ENCODE measurements around the gene GALNT18. TPM values are rescaled to one million over a fixed set of nuclear protein-coding genes. Genes with fewer than 3 reads are reported as not detected.

The GALNT18 gene
- total and polyA plus RNA-seq, 2 donors (not counting 3 experiments of a cell fraction or from before 2014, with no cell fraction given) = 0.17 to 0.18 TPM

GRCh38 chr11:11450744-11451362, 171.0 kb downstream of the GALNT18 start:
- no peaks in the 10 kb centered on the region for H3K79me2 ChIP-seq (ENCODE audit: control insufficient read depth, insufficient read depth, low read length)
- DNase-seq (ENCODE audit: low read depth, low spot score) = no peak
- CTCF ChIA-PET = no interaction called here
- no peak for TF ChIP-seq JUN (IDR thresholded peaks at IDR 0.05; ENCODE audit: borderline replicate concordance, insufficient read depth, insufficient read length, low read depth)
- no peak for TF ChIP-seq GATA2 (IDR thresholded peaks at IDR 0.05; ENCODE audit: insufficient read depth, insufficient read length, low read depth, low read length)
- no peak for TF ChIP-seq FOS (IDR thresholded peaks at IDR 0.05; ENCODE audit: borderline replicate concordance, insufficient read depth, low read length)
- TF ChIP-seq, protein P1, sequence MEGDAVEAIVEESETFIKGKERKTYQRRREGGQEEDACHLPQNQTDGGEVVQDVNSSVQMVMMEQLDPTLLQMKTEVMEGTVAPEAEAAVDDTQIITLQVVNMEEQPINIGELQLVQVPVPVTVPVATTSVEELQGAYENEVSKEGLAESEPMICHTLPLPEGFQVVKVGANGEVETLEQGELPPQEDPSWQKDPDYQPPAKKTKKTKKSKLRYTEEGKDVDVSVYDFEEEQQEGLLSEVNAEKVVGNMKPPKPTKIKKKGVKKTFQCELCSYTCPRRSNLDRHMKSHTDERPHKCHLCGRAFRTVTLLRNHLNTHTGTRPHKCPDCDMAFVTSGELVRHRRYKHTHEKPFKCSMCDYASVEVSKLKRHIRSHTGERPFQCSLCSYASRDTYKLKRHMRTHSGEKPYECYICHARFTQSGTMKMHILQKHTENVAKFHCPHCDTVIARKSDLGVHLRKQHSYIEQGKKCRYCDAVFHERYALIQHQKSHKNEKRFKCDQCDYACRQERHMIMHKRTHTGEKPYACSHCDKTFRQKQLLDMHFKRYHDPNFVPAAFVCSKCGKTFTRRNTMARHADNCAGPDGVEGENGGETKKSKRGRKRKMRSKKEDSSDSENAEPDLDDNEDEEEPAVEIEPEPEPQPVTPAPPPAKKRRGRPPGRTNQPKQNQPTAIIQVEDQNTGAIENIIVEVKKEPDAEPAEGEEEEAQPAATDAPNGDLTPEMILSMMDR (IDR thresholded peaks at IDR 0.05; ENCODE audit: extremely low read depth in 1 of 2, insufficient read depth in 1 of 2, low read depth in 1 of 2, low read length in 2 of 2) = no peak
- H3K4me1 ChIP-seq (ENCODE audit: control insufficient read depth, extremely low read depth, insufficient read depth, low read length) = no peaks in the 10 kb centered on the region
- intact Hi-C loops (cut with micrococcal nuclease) (no loop called here), dilution Hi-C loops (cut with MboI; ENCODE audit: extremely low pct_ligation_motif_present, low sequenced_read_pairs) (no loop called here)
- no peaks in the 10 kb centered on the region for H3K27me3 ChIP-seq (ENCODE audit: control insufficient read depth in 2 of 2, insufficient read depth in 2 of 2, low read length in 2 of 2)
- no TSS peak for BruUV-seq (replicated peaks)
- no peaks in the 10 kb centered on the region for H4K20me1 ChIP-seq (replicated peaks; ENCODE audit: control insufficient read depth, extremely low read depth, insufficient read depth, low read length)
- no peaks in the 10 kb centered on the region for H3K9me1 ChIP-seq (replicated peaks; ENCODE audit: control insufficient read depth, extremely low read depth, insufficient read depth, low read length)
- H3K36me3 ChIP-seq (ENCODE audit: control insufficient read depth in 2 of 2, extremely low read depth in 1 of 2, insufficient read depth in 2 of 2, low read length in 2 of 2) = no peaks in the 10 kb centered on the region
- H3K9me3 ChIP-seq (replicated peaks; ENCODE audit: control insufficient read depth, insufficient read depth, low read length) = no peaks in the 10 kb centered on the region
- POLR2A ChIA-PET = no interaction called here
- no peak overlapping the region for H3K4me2 ChIP-seq (ENCODE audit: insufficient read depth, low read length)
- H3K9ac ChIP-seq (replicated peaks; ENCODE audit: extremely low read depth, insufficient read depth, low read length) = no peak overlapping the region
- FAIRE-seq = no peak
- no peak overlapping the region for H3K27ac ChIP-seq (ENCODE audit: insufficient read depth, low read depth, low read length)
- no peak overlapping the region for H3K4me3 ChIP-seq (replicated peaks in 1 of 3; ENCODE audit: insufficient read depth in 1 of 3, low read depth in 1 of 3, low read length in 3 of 3)
- H2AFZ ChIP-seq (ENCODE audit: low read depth, low read length) = no peak overlapping the region

GRCh38 chr11:11449327-11449726, 172.5 kb downstream of the GALNT18 start:
- no TSS peak for BruUV-seq (replicated peaks)
- Histone ChIP-seq H2AFZ (ENCODE audit: low read depth, low read length) (no peak overlapping the region), H3K9me3 (replicated peaks; ENCODE audit: control insufficient read depth, insufficient read depth, low read length) (no peaks in the 10 kb centered on the region), H3K4me1 (ENCODE audit: control insufficient read depth, extremely low read depth, insufficient read depth, low read length) (no peaks in the 10 kb centered on the region), H3K9me1 (replicated peaks; ENCODE audit: control insufficient read depth, extremely low read depth, insufficient read depth, low read length) (no peaks in the 10 kb centered on the region), H3K4me2 (ENCODE audit: insufficient read depth, low read length) (no peak overlapping the region), H3K4me3 (replicated peaks in 1 of 3; ENCODE audit: insufficient read depth in 1 of 3, low read depth in 1 of 3, low read length in 3 of 3) (no peak overlapping the region), H3K36me3 (ENCODE audit: control insufficient read depth in 2 of 2, extremely low read depth in 1 of 2, insufficient read depth in 2 of 2, low read length in 2 of 2) (no peaks in the 10 kb centered on the region), H4K20me1 (replicated peaks; ENCODE audit: control insufficient read depth, extremely low read depth, insufficient read depth, low read length) (no peaks in the 10 kb centered on the region), H3K9ac (replicated peaks; ENCODE audit: extremely low read depth, insufficient read depth, low read length) (no peak overlapping the region), H3K27ac (ENCODE audit: insufficient read depth, low read depth, low read length) (no peak overlapping the region), H3K79me2 (ENCODE audit: control insufficient read depth, insufficient read depth, low read length) (no peaks in the 10 kb centered on the region), H3K27me3 (ENCODE audit: control insufficient read depth in 2 of 2, insufficient read depth in 2 of 2, low read length in 2 of 2) (no peaks in the 10 kb centered on the region)
- DNase-seq (ENCODE audit: low read depth, low spot score) (no peak), FAIRE-seq (no peak)
- CTCF ChIA-PET = no interaction called here
- POLR2A ChIA-PET = no interaction called here
- dilution Hi-C loops (cut with MboI; ENCODE audit: extremely low pct_ligation_motif_present, low sequenced_read_pairs) = no loop called here
- no peak for TF ChIP-seq MAX (IDR thresholded peaks at IDR 0.05; ENCODE audit: insufficient read depth, insufficient read length)
- TF ChIP-seq FOS (IDR thresholded peaks at IDR 0.05; ENCODE audit: borderline replicate concordance, insufficient read depth, low read length) = no peak
- no peak for TF ChIP-seq POLR2A (IDR thresholded peaks at IDR 0.05; ENCODE audit: low read depth, low read length)
- no peak for TF ChIP-seq EZH2 (IDR thresholded peaks at IDR 0.05; ENCODE audit: borderline replicate concordance, low read depth, low read length, severe bottlenecking)
- TF ChIP-seq, protein P1 (IDR thresholded peaks at IDR 0.05; ENCODE audit: extremely low read depth in 1 of 2, insufficient read depth in 1 of 2, low read depth in 1 of 2, low read length in 2 of 2) = no peak
- TF ChIP-seq POLR2AphosphoS5 (IDR thresholded peaks at IDR 0.05; ENCODE audit: insufficient read depth, low read depth, low read length) = no peak
- no peak for TF ChIP-seq JUN (IDR thresholded peaks at IDR 0.05; ENCODE audit: borderline replicate concordance, insufficient read depth, insufficient read length, low read depth)
- no peak for TF ChIP-seq MYC (IDR thresholded peaks at IDR 0.05; ENCODE audit: low read depth, low read length)
- no peak for TF ChIP-seq GATA2 (IDR thresholded peaks at IDR 0.05; ENCODE audit: insufficient read depth, insufficient read length, low read depth, low read length)
- intact Hi-C loops (cut with micrococcal nuclease) = no loop called here

Data from endothelial cell of umbilical vein (primary cell).